ENCODE measurements around the gene FAM13A. TPM values are rescaled to one million over a fixed set of nuclear protein-coding genes. Genes with fewer than 3 reads are reported as not detected.
"Not testable (repeated sequence)": the region's sequence is repeated elsewhere in the genome, so short reads cannot be mapped to it uniquely, and the experiment has no call there.

Gene FAM13A
- total RNA-seq, 1 experiment from 2014 or later, result 6.5 TPM

DNA sequence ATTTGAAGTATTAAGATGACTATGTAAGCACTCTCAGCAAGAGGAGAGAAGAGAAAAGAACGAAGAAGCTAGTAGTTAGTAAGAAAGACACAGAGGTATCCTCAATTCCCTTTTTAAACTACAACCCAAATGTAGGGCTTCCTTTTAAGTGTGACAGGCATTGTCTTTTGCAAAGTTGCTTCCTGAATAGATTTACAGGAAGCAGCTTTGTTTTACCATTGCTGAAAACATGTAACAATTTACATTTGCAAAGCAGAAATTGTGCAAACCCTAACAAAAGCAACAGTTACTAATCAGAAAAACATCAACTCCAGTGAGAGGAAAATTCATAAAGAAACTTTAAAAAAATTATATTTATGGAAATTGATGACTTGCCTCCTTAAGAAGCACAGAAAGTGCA lies 96.4 kb downstream of the FAM13A start:
- DNase-seq (ENCODE audit: low read depth), result no peak

DNA sequence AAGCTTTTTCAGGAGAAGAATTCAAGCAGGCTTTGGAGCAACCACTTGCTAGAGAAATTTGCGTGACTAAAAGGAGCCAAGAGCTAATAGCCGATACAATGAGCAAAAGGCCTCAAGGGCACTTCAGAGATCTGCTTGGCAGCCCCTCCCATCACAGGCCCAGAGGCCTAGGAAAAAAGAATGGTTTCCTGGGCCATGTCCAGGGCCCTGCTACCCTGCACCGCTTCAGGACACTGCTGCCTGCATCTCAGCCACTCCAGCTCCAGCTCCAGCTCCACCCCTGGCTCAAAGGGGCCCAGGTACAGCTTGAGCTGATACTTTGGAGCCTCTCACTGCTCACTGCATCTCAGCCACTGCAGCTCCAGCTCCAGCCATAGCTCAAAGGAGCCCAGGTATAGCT lies 98.9 kb downstream of the FAM13A start:
- DNase-seq (ENCODE audit: low read depth), result no peak

DNA sequence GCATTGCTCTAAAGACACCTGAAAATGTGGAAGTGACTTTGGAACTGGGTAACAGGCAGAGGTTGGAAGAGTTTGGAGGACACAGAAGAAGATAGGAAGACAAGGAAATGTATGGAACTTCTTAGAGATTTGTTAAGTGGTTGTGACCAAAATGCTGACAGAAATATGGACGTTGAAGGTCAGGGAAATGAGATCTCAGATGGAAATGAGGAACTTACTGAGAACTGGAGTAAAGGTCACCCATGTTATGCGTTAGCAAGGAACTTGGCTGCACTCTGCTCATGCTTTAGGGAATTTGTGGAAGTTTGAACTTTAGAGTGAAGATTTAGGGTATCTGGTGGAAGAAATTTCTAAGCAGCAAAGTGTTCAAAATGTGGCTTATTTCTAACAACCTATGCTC lies 99.4 kb downstream of the FAM13A start:
- DNase-seq (ENCODE audit: low read depth), result no peak

DNA sequence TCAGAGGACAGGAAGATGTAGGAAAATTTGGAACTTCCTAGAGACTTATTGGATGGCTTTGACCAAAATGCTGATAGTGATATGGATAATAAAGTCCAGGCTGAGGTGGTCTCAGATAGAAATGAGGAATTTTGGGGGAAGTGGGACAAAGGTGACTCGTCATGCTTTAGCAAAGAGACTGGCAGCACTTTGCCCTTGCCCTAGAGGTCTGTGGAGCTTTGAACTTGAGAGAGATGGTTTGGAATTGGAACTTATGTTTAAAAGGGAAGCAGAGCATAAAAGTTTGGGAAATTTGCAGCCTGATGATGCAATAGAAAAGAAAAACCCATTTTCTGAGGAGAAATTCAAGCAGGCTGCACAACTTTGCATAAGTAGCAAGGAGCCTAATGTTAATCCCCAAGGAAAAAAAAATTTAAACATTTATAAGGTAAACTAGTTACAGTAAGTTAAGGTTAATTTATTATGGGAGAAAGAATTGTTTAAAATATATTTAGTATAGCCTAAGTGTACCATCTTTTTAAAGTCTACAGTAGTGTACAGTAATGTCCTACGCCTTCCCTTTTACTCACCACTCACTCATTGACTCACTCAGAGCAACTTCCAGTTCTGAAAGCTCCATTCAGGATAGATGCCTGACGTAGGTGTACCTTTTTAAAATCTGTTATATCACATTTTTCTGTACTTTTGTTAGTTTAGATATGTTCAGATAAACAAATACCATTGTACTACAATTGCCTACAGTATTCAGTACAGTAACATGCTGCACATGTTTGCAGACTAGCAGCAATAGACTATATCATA lies 101.2 kb downstream of the FAM13A start:
- no peak for DNase-seq (ENCODE audit: low read depth)

DNA sequence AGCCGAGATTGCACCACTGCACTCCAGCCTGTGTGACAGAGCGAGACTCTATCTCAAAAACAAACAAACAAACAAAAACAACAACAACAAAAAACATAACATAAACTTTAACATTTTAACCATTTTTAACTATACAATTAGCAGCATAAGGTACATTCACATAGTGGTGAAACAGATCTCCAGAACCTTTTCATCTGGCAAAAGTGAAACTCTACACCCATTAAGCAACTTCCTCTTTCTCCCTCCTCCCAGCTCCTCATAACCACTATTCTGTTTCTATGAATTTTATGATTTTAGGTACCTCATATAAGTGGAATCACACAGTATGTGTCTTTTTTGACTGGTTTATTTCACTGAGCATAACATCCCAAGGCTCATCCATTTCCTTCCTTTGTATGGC lies 103.6 kb downstream of the FAM13A start:
- DNase-seq (ENCODE audit: low read depth), result no peak

DNA sequence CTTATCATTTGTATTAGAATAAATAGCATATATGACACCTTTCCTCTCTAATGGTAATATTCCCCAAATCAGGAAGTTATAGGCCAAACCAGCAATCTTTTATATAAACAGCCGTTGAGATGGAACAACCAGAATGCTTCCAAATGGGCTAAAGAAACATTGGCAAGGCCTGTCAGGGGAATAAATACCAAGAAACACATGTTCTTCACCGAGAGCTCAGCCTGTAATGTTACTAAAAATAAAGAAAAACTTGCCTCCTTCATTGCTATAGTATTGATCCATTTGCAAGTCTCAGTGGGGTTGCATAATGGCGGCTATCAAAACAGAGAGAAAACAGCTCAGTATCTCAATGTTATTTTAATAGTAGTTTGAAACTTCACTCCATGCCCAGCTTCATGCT lies 104.9 kb downstream of the FAM13A start:
- no peak for DNase-seq (ENCODE audit: low read depth)

DNA sequence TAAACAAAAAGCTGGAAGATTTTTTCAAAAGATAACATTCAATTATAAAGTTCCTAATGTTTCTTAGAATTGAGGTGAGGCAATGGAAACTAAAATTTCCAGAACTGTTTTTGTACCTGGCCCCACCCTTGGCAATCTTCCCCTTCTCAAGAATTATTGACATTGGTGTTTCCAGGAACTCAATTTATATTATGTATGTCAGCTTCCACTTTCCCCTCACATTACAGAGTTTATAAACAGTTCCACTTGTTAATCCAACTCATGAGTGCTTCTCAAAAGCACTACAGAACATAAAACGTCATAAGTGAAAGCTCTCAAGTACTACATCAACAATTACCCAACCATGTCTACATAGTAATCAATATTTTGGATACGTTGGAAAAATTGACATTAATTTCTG lies 107.4 kb downstream of the FAM13A start:
- DNase-seq (ENCODE audit: low read depth), result no peak

DNA sequence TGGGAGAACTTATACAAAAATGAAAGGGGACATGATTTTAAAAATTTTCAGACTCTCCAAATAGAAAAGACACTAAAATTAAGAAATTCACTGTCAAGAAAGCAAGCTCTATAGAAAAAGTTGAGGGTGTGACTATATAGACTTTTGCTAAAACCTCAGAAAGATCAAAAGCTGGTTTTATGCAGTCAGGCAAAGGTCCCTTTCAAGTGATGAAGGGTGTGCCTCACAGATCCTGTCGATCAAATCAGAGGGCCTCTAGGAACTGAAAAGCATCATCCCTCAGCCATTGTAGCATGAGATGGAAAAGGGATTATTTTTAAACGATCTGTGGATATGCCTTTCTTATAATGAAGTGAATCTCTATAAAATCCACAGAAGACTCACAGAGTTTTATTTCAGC lies 116.5 kb downstream of the FAM13A start:
- no peak for DNase-seq (ENCODE audit: low read depth)

DNA sequence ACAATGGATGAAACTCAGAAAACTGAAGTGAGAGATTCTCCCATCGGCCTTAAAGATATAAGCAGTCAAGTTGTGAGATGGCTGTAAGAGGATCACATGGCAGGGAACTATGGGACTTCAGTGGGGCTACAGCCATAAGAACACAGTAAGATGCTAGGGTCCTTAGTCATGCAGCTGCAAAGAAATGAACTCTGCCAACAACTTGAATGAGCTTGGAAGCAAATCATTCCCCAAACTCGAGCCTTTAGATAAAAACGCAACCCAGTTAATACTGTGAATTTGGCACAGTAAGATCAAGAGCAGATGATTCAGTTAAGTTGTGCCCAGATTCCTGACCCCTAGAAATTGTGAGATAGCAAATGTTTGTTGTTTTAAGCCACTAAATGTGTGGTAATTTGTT lies 117.3 kb downstream of the FAM13A start:
- DNase-seq (ENCODE audit: low read depth), result peak; percentile 8

DNA sequence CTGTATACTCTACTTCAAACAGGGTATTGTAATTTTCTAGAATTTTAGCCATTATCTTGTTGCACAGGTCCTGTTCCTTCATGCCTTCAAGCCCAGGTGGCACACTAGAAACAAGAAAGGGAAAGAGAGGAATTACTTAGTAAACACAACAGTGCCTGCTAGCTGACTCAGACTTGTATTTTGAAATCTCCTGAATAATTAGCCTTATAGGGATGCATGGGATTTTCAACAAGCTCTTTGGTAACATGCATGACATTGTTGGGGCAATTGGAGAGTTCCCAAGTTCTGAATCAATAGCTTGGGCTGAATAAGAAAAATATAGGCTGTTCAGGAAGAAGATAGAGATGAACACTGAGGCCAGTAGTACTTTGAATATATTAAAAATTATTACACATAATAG lies 118.8 kb downstream of the FAM13A start:
- DNase-seq (ENCODE audit: low read depth), result peak; percentile 60

DNA sequence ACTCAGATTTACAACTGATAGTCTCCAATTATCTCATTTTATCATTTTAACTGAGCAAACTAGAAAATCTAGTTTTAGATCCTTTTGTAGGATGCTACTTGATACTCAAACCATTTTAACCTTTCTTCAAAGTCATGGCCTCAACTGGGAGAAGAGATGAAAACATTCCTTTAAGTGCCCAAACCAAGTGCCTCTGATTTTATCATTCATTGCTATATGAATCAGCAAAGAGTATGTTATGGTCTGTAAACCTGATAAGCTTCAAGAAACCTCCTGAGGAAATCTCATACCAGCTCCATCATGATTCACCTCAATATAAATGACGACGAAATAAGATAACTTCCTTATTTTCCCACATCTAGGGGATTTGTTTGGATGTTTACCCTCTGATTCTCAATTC lies 119.9 kb downstream of the FAM13A start:
- peak; percentile 18 for DNase-seq (ENCODE audit: low read depth)

DNA sequence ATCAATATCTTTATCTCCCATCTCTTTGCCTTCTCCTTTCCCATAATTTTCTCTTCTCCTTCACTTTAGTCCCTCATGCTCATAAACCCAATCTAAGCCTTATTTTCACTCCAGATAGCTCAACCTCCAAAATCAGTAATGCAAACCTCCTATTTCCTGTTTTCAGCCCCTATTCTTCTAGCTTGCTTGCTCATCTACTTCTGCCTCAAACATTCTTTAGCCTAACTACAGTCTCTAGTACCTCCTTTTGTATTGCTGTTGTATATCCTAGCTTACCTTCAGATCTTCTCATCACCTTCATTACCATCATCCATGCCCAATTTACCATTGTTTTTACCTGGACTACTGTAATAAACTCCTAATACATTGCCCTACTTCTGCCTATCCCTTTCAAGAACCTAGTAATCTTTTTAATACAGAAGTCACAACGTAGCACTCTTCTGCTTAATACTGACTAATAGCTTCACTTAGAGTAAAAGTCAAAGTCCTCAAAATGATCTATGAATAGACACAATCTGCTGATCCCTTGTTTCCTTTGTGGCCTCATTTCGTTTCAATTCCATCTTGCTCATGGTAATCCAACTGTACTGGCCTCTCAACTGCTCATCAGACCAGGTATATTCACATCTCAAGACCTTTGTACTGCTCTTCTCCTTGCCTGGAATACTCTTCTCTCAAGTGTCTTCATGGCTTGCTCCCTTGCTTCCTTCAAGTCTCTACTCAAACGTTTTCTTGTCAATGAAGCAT lies 123.4 kb downstream of the FAM13A start:
- no peak for DNase-seq (ENCODE audit: low read depth)

DNA sequence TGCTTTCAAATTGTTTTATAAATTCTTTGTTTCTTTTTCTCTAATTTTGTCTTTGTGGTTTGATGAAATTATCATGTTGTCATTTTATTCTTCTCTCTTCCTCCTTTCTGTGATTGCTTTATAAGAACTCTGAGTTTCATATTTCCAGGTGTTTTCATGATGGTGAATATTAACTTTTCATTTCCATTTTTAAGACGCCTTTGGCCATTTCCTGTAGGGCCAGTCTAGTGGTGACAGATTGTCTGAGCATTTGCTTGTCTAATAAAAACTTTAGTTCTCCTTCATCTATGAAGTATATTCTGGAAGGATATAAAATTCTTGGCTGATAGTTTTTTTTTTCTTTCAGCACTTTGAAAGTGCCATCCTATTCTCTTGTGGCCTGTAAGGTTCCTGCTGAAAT lies 128.1 kb downstream of the FAM13A start:
- no peak for DNase-seq (ENCODE audit: low read depth)

DNA sequence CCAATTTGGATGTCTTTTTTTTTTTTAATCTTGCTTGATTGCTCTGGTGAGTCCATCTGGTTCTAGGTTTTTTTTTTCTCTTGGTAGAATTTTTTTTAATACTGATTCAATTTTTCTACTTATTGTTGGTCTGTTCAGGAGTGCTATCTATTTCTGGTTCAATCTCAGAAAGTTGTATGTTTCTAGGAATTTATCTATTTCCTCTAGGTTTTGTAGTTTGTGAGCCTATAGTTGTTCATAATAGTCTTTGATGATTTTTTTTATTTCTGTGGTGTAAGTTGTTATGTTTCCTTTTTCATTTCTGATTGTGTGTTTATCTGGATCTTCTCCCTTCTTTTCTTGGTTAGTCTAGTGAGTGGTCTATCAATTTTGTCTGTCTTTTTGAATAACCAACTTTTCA lies 129.6 kb downstream of the FAM13A start:
- no peak for DNase-seq (ENCODE audit: low read depth)

DNA sequence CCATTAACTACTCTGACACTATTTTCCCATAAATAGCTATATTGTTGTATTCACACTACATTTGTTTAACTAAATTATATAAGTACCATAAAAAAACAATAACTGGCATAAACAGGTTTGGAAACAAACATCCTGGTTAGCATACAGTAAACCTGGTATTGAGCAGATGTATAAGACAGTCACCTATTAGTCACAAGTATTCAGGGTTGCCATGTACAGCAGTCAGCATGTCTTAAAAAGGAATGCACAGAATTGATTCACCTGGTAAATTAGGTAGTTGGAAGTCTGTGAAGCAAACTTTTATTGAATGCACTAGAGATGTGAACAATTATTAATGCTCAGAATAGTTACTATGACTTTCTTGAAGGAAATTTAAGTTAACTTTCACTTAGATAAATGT lies 137.9 kb downstream of the FAM13A start:
- DNase-seq (ENCODE audit: low read depth), result no peak

DNA sequence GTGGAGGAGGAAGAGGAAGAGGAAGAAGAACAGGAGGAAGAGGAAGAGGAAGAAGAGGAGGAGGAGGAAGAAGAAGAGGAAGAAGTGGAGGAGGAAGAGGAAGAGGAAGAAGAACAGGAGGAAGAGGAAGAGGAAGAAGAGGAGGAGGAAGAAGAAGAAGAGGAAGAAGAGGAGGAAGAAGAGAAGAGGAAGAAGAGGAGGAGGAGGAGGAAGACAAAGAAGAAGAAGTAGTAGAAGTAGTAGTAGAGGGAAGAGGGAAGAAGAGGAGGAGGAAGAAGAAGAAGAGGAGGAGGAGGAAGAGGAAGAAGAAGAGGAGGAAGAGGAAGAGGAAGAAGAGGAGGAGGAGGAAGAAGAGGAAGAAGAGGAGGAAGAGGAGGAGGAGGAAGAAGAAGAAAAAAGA lies 143.8 kb downstream of the FAM13A start:
- not testable (repeated sequence) for DNase-seq (ENCODE audit: low read depth)

DNA sequence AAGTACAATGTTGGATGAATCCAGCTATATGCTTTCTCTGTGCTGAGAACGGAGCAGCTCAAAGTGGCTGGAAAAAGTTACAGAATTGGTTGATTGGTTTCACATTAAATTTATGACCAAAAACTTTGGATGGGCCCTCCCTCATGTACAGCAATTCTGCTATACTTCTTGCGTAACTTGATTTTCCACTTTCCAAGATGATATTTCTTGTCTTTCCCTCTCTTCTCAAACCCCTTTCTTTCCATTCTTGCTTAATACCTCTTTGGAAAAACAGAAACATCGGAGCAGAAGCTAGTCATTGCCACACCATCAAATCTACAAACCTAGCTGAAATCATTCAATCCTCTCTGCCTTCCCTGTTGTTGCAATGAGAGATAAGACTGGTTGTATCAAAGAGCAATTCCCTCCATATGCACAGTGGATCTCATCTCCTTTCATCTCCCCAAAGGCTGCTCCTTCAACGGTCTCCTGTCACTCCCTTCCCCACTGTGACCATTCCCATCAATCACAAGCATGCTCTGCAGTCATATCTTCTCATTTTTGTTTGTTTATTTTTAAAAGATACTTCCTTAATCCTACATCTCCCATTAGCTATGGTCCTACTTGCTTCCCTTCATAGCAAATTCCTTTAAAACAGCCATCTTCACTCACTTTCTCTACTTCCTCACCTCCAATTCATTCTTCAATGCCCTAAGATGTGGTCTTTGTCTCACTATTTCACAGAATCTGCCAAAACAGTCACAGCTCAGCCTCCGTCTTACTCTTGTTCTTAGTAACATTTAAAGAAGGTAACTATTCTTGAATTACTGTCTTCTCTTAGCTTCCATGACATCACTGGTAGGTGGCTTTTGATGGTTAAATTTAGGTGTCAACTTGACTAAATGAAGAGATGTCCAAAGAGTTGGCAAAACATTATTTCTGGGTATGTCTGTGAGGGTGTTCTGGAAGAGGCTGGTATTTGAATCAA lies 145.5 kb downstream of the FAM13A start:
- no peak for DNase-seq (ENCODE audit: low read depth)

DNA sequence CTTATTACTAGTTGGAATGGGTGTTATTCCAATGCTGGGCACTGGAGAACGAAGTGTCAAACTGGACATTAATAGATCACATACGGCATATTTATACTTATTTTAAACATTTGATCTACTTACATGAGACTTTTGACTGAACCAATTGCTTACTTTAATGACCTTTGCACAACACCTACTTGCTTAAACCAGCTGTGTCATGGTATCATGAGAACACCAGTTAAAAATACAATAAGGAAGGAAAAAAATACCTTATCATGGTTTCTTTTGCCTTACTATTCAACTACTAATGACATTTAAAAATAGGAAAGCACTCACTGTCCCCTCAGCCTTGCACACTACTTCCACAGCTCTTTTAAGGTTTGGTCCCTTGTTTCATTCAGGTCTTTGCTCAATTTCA lies 146.9 kb downstream of the FAM13A start:
- no peak for DNase-seq (ENCODE audit: low read depth)

DNA sequence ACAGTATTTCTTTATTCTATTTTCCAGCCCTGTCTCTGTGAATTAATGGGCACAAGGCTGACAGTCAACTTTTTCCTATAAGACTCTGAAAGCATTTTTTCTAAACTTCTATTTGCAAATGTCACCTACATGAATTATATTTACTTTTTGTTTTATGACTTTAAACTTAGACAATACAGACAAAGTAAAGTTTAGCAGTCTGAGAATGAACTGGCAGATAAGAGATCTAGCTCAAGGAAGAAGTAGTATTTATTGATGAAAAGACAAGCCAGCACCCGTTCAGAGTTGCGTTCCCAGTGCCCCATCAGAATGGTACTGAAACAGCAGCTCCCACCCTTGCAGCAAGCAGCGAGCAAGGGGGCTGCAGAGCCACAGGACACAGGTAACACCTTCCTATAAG lies 148.5 kb downstream of the FAM13A start:
- no peak for DNase-seq (ENCODE audit: low read depth)

DNA sequence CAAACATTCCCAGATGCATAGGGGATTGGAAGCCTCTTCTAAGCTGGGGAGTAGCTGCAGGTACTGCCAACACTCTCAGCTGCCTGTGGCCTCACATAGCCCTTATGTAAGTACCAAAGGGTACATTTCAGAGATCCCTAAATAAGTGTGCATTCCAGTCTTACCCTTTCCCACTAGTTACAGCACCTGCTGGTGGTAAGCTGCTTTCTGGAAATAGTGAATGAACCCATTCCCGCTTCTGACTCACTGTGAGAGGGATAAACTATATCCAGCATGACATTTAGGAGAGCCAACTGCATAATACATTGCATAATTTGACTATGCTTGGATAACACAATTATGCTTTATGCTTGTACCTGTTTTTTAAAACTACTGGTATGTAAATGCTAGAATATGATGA lies 149.0 kb downstream of the FAM13A start:
- no peak for DNase-seq (ENCODE audit: low read depth)

DNA sequence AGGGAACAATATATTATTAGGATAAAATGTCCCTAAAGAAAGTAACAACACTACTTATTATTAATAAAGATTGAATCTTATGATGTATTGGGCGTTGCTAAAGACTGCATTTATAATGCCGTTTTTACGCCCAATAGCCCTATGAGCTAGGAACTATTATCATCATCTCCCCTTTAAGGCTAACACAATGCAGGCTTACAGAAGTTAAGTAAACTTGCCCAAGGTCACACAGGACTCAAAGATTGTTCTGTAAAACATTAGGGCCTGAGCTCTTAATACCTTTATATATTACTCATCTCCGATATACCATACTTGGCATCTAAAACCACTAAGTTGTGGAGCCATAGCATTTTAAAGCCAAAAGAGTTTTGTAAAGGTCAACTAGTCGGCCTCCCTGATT lies 149.5 kb downstream of the FAM13A start:
- no peak for DNase-seq (ENCODE audit: low read depth)

DNA sequence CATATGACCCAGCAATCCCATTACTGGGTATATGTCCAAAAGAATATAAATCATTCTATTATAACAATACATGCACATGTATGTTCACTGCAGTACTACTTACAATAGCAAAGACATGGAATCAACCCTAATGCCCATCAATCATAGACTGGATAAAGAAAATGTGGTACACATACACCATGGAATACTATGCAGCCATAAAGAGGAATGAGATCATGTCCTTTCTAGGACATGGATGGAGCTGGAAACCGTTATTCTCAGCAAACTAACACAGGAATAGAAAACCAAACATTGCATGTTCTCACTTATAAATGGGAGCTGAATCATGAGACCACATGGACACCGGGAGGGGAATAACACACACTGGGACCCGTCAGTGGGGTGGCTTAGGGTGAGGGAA lies 152.7 kb downstream of the FAM13A start:
- DNase-seq (ENCODE audit: low read depth), result not testable (repeated sequence)

Measured in Daoy (cell line).